Measurements from ENCODE around the gene SSBP2. TPM values are rescaled to one million over a fixed set of nuclear protein-coding genes. Genes with fewer than 3 reads are reported as not detected.

The SSBP2 gene
- total and polyA plus RNA-seq, 2 donors (not counting 3 experiments of a cell fraction or from before 2014, with no cell fraction given): 9.6 to 11.5 TPM

- no peak overlapping the region for H3K4me3 ChIP-seq (replicated peaks in 1 of 3; ENCODE audit: insufficient read depth in 1 of 3, low read depth in 1 of 3, low read length in 3 of 3)
- no peak overlapping the region for H3K27ac ChIP-seq (ENCODE audit: insufficient read depth, low read depth, low read length)
- H3K36me3 ChIP-seq (ENCODE audit: control insufficient read depth in 2 of 2, extremely low read depth in 1 of 2, insufficient read depth in 2 of 2, low read length in 2 of 2): no peaks in the 10 kb centered on the region
- intact Hi-C loops (cut with micrococcal nuclease) (no loop called here), dilution Hi-C loops (cut with MboI; ENCODE audit: extremely low pct_ligation_motif_present, low sequenced_read_pairs) (no loop called here)
- no peak overlapping the region for H3K9ac ChIP-seq (replicated peaks; ENCODE audit: extremely low read depth, insufficient read depth, low read length)
- no peaks in the 10 kb centered on the region for H3K4me1 ChIP-seq (ENCODE audit: control insufficient read depth, extremely low read depth, insufficient read depth, low read length)
- H4K20me1 ChIP-seq (replicated peaks; ENCODE audit: control insufficient read depth, extremely low read depth, insufficient read depth, low read length): no peaks in the 10 kb centered on the region
- H3K27me3 ChIP-seq (ENCODE audit: control insufficient read depth in 2 of 2, insufficient read depth in 2 of 2, low read length in 2 of 2): no peaks in the 10 kb centered on the region
- no peaks in the 10 kb centered on the region for H3K79me2 ChIP-seq (ENCODE audit: control insufficient read depth, insufficient read depth, low read length)
- no peaks in the 10 kb centered on the region for H3K9me3 ChIP-seq (replicated peaks; ENCODE audit: control insufficient read depth, insufficient read depth, low read length)
- no peak overlapping the region for H3K4me2 ChIP-seq (ENCODE audit: insufficient read depth, low read length)
- ChIA-PET POLR2A (no interaction called here), CTCF (interaction anchor here (0.8 kb wide), 1 partner anchor 20 kb away, joined by 3 read pairs; no protein-coding TSS in a partner anchor)
- FAIRE-seq (no peak), DNase-seq (ENCODE audit: low read depth, low spot score) (no peak)
- no TSS peak for BruUV-seq (replicated peaks)
- H3K9me1 ChIP-seq (replicated peaks; ENCODE audit: control insufficient read depth, extremely low read depth, insufficient read depth, low read length): no peaks in the 10 kb centered on the region
- no peak overlapping the region for H2AFZ ChIP-seq (ENCODE audit: low read depth, low read length)
- TF ChIP-seq CTCF (IDR thresholded peaks at IDR 0.05; ENCODE audit: extremely low read depth in 1 of 2, insufficient read depth in 1 of 2, low read depth in 1 of 2, low read length in 2 of 2): no peak
- no peak for TF ChIP-seq POLR2AphosphoS5 (IDR thresholded peaks at IDR 0.05; ENCODE audit: insufficient read depth, low read depth, low read length)
- no peak for TF ChIP-seq FOS (IDR thresholded peaks at IDR 0.05; ENCODE audit: borderline replicate concordance, insufficient read depth, low read length)
- no peak for TF ChIP-seq POLR2A (IDR thresholded peaks at IDR 0.05; ENCODE audit: low read depth, low read length)
- TF ChIP-seq MYC (IDR thresholded peaks at IDR 0.05; ENCODE audit: low read depth, low read length): no peak
- no peak for TF ChIP-seq MAX (IDR thresholded peaks at IDR 0.05; ENCODE audit: insufficient read depth, insufficient read length)
- TF ChIP-seq GATA2 (IDR thresholded peaks at IDR 0.05; ENCODE audit: insufficient read depth, insufficient read length, low read depth, low read length): no peak
- no peak for TF ChIP-seq EZH2 (IDR thresholded peaks at IDR 0.05; ENCODE audit: borderline replicate concordance, low read depth, low read length, severe bottlenecking)
- no peak for TF ChIP-seq JUN (IDR thresholded peaks at IDR 0.05; ENCODE audit: borderline replicate concordance, insufficient read depth, insufficient read length, low read depth)
These were observed 345.6 kb downstream of the SSBP2 start for GRCh38 chr5:81405126-81405891.
